ENCODE measurements around the gene CERK. TPM values are rescaled to one million over a fixed set of nuclear protein-coding genes. Genes with fewer than 3 reads are reported as not detected.
"Not testable (repeated sequence)": the region's sequence is repeated elsewhere in the genome, so short reads cannot be mapped to it uniquely, and the experiment has no call there.

Gene CERK
- polyA plus RNA-seq, 1 donor from 2014 or later: 11.7 TPM

GRCh38 chr22:46634973-46635685 is 102.9 kb downstream of the CERK start:
- H3K9me3 Mint-ChIP-seq, H3K27me3 Mint-ChIP-seq, H3K27ac Mint-ChIP-seq, H3K4me1 Mint-ChIP-seq, H3K4me3 Mint-ChIP-seq, H3K36me3 Mint-ChIP-seq: not testable (repeated sequence)

Other genes with a start within 250 kb of the CERK start
- gene CELSR1, start 200.6 kb downstream of the CERK start, polyA plus RNA-seq: 5.2 TPM
- 18.4 TPM for gene GRAMD4, start 117.9 kb downstream of the CERK start, polyA plus RNA-seq
- gene TBC1D22A, start 24.4 kb upstream of the CERK start, polyA plus RNA-seq: 64.3 TPM